NT2/D1 (cell line): ENCODE results near the gene ACBD4.

ENCODE experiments used
- DNase-seq: peaks from one replicate; pipeline ENCODE4 v3.0.0-alpha.2; 2011; ENCODE audit warnings: low read depth, low spot score
- H3K27me3 ChIP-seq: 2 replicates; pipeline ENCODE4 v1.6.0; 2011; ENCODE audit warnings: mild to moderate bottlenecking; ENCODE audit not compliant: insufficient read length, insufficient read depth
- H3K36me3 ChIP-seq: 2 replicates; pipeline ENCODE4 v1.6.1; 2011; ENCODE audit warnings: mild to moderate bottlenecking, low read length, mixed read lengths; ENCODE audit not compliant: insufficient read depth, insufficient read length
- H3K4me1 ChIP-seq: 2 replicates; pipeline ENCODE4 v1.5.1; 2011; ENCODE audit not compliant: insufficient read depth, insufficient read length
- H3K4me3 ChIP-seq: 2 replicates; pipeline ENCODE4 v1.5.1; 2011; ENCODE audit warnings: low read depth; ENCODE audit not compliant: insufficient read length
- H3K9ac ChIP-seq: 2 replicates; pipeline ENCODE4 v1.6.0; 2011; ENCODE audit warnings: low read depth; ENCODE audit not compliant: insufficient read length
- H3K9me3 ChIP-seq: 2 replicates; pipeline ENCODE4 v1.5.1; 2011; ENCODE audit warnings: mild to moderate bottlenecking, low read length; ENCODE audit not compliant: insufficient read depth
- SUZ12 ChIP-seq: IDR thresholded peaks from 2 replicates; pipeline ENCODE4 v1.6.1; 2011; ENCODE audit not compliant: insufficient read length, insufficient read depth; ENCODE audit errors: extremely low read depth
- YY1 ChIP-seq: IDR thresholded peaks from 2 replicates; pipeline ENCODE4 v1.6.1; 2011; ENCODE audit not compliant: insufficient read length, insufficient read depth
- ZNF274 ChIP-seq: IDR thresholded peaks from 2 replicates; pipeline ENCODE4 v1.6.1; 2011; ENCODE audit warnings: mild to moderate bottlenecking, low read depth, low read length

ACBD4 gene

GRCh38 chr17:45156242-45156641 is 20.8 kb downstream of the ACBD4 start:
- H3K27me3 ChIP-seq = no peaks in the 10 kb centered on the region
- TF ChIP-seq ZNF274 (no peak), SUZ12 (no peak), YY1 (no peak)
- no peak overlapping the region for H3K4me3 ChIP-seq
- H3K36me3 ChIP-seq = no peaks in the 10 kb centered on the region
- H3K4me1 ChIP-seq = no peaks in the 10 kb centered on the region
- no peak overlapping the region for H3K9ac ChIP-seq
- no peaks in the 10 kb centered on the region for H3K9me3 ChIP-seq
- DNase-seq = no peak

GRCh38 chr17:45160447-45161287 is 25.2 kb downstream of the ACBD4 start:
- DNase-seq = no peak
- no peaks in the 10 kb centered on the region for H3K4me1 ChIP-seq

GRCh38 chr17:45161288-45162024 is 26.0 kb downstream of the ACBD4 start, which contains the start of gene HEXIM2:
TSS of gene HEXIM2 (plus strand) at chr17:45161875. CDS start at chr17:45162794, 919 bp downstream.
- peak within 1 kb of the TSS; percentile 99 for H3K9ac ChIP-seq
- TF ChIP-seq ZNF274 = no peak
- peak; percentile 94 for TF ChIP-seq YY1
- peak within 1 kb of the TSS; percentile 92 for H3K4me3 ChIP-seq
- H3K27me3 ChIP-seq = no peaks in the 10 kb centered on the region
- no peaks in the 10 kb centered on the region for H3K4me1 ChIP-seq
- peak; percentile 98 for DNase-seq
- H3K36me3 ChIP-seq = peaks cover 9% of the 10 kb centered on the region
- no peaks in the 10 kb centered on the region for H3K9me3 ChIP-seq

More at GRCh38 chr17:45160447-45161287, 25.2 kb downstream of the ACBD4 start:
- H3K9me3 ChIP-seq = no peaks in the 10 kb centered on the region
- H3K4me3 ChIP-seq = peak overlapping the region; percentile 92
- TF ChIP-seq YY1 (no peak), SUZ12 (no peak), ZNF274 (no peak)
- H3K9ac ChIP-seq = peak overlapping the region; percentile 99
- peaks cover 9% of the 10 kb centered on the region for H3K36me3 ChIP-seq
- no peaks in the 10 kb centered on the region for H3K27me3 ChIP-seq

- H3K27me3 ChIP-seq = no peaks in the 10 kb centered on the region
- peaks cover 9% of the 10 kb centered on the region for H3K36me3 ChIP-seq
- TF ChIP-seq SUZ12 (no peak), YY1 (no peak), ZNF274 (no peak)
- no peak for DNase-seq
- H3K4me1 ChIP-seq = no peaks in the 10 kb centered on the region
- no peaks in the 10 kb centered on the region for H3K9me3 ChIP-seq
- peak overlapping the region; percentile 76 for H3K9ac ChIP-seq
- H3K4me3 ChIP-seq = peak overlapping the region; percentile 42
These were observed 26.7 kb downstream of the ACBD4 start for GRCh38 chr17:45162025-45162687.

- H3K4me1 ChIP-seq = peaks cover 1% of the 10 kb centered on the region
- H3K36me3 ChIP-seq = peaks cover 21% of the 10 kb centered on the region
- no peaks in the 10 kb centered on the region for H3K9me3 ChIP-seq
- H3K27me3 ChIP-seq = no peaks in the 10 kb centered on the region
- TF ChIP-seq YY1 (no peak), SUZ12 (no peak), ZNF274 (no peak)
- no peak for DNase-seq
- no peak overlapping the region for H3K9ac ChIP-seq
- no peak overlapping the region for H3K4me3 ChIP-seq
These were observed 29.3 kb downstream of the ACBD4 start for GRCh38 chr17:45164734-45165269.

GRCh38 chr17:45168991-45169752 is 33.7 kb downstream of the ACBD4 start:
- no peak for DNase-seq
- H3K36me3 ChIP-seq = peaks cover 32% of the 10 kb centered on the region
- H3K4me1 ChIP-seq = peaks cover 30% of the 10 kb centered on the region
- H3K27me3 ChIP-seq = no peaks in the 10 kb centered on the region
- no peak overlapping the region for H3K9ac ChIP-seq
- no peak overlapping the region for H3K4me3 ChIP-seq
- no peaks in the 10 kb centered on the region for H3K9me3 ChIP-seq
- TF ChIP-seq SUZ12 (no peak), YY1 (no peak), ZNF274 (no peak)
